Measurements from ENCODE around the gene MINDY3.

MINDY3 gene

GRCh38 chr10:15754937-15755336 lies 105.4 kb downstream of the MINDY3 start:
- Histone ChIP-seq H2BK120ac (ENCODE audit: insufficient read depth, low read length, poor library complexity) (no peak overlapping the region), H3K4me2 (ENCODE audit: low read length) (no peak overlapping the region), H3K79me2 (ENCODE audit: control insufficient read depth, insufficient read depth, low read length, poor library complexity) (no peaks in the 10 kb centered on the region), H4K91ac (ENCODE audit: low read depth, low read length) (no peak overlapping the region), H4K8ac (ENCODE audit: low read depth, low read length) (no peak overlapping the region), H3K4me1 (ENCODE audit: control insufficient read depth in 1 of 2, insufficient read depth in 2 of 2, low read length in 2 of 2) (no peaks in the 10 kb centered on the region), H3K4ac (ENCODE audit: low read depth, low read length) (no peak overlapping the region), H4K12ac (ENCODE audit: low read depth, low read length) (no peak overlapping the region), H3K27me3 (ENCODE audit: insufficient read depth, low read length) (no peaks in the 10 kb centered on the region), H3K14ac (ENCODE audit: low read length) (no peak overlapping the region), H2AK5ac (ENCODE audit: low read length) (no peak overlapping the region), H3K36me3 (ENCODE audit: control insufficient read depth in 1 of 2, insufficient read depth in 2 of 2, low read length in 2 of 2) (no peaks in the 10 kb centered on the region), H3K79me1 (ENCODE audit: low read length) (no peaks in the 10 kb centered on the region), H3K9me3 (ENCODE audit: insufficient read depth, low read depth, low read length) (no peaks in the 10 kb centered on the region), H2AFZ (ENCODE audit: insufficient read depth, low read length, poor library complexity) (no peak overlapping the region), H3K4me3 (ENCODE audit: low read depth, low read length) (no peak overlapping the region), H3K9ac (ENCODE audit: low read length) (no peak overlapping the region), H2BK12ac (ENCODE audit: low read length) (no peak overlapping the region), H2BK5ac (ENCODE audit: low read depth, low read length, poor library complexity) (no peak overlapping the region), H3K27ac (ENCODE audit: low read depth, low read length) (no peak overlapping the region), H3K18ac (ENCODE audit: low read length) (no peak overlapping the region), H3K23ac (ENCODE audit: low read length) (no peak overlapping the region)
- DNase-seq, result no peak
- no CpG with 5 or more reads among the region's 2 CpGs for WGBS (ENCODE audit: extremely low coverage, insufficient coverage, insufficient read length)

DNA sequence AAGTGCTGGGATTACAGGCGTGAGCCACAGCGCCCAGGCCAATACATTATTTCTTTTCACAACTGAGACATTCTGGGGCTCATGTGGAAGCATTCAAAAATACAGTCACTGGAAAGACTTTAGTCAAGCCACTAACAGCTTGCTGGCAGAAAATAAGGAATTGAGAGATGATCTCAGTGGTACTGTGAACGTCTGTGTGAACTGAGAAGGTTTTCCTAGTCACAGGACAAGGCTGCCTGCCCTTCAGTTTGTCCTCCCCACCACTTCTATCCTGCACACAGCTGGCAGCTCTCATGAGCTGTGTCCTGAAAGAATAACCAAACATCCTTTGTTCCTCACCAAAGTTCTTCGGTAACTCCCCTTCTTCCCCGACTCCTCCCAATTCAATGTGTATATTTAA lies 109.3 kb downstream of the MINDY3 start:
- no peak overlapping the region for H3K14ac ChIP-seq (ENCODE audit: low read length)
- no peak overlapping the region for H3K4me3 ChIP-seq (ENCODE audit: low read depth, low read length)
- H3K27me3 ChIP-seq (ENCODE audit: insufficient read depth, low read length), result no peaks in the 10 kb centered on the region
- no peak overlapping the region for H4K91ac ChIP-seq (ENCODE audit: low read depth, low read length)
- no peak for DNase-seq
- no peak overlapping the region for H3K9ac ChIP-seq (ENCODE audit: low read length)
- H3K18ac ChIP-seq (ENCODE audit: low read length), result no peak overlapping the region
- no peak overlapping the region for H4K8ac ChIP-seq (ENCODE audit: low read depth, low read length)
- no peaks in the 10 kb centered on the region for H3K9me3 ChIP-seq (ENCODE audit: insufficient read depth, low read depth, low read length)
- no peak overlapping the region for H2BK120ac ChIP-seq (ENCODE audit: insufficient read depth, low read length, poor library complexity)
- no CpG with 5 or more reads among the region's 5 CpGs for WGBS (ENCODE audit: extremely low coverage, insufficient coverage, insufficient read length)
- H3K79me1 ChIP-seq (ENCODE audit: low read length), result no peaks in the 10 kb centered on the region
- H4K12ac ChIP-seq (ENCODE audit: low read depth, low read length), result no peak overlapping the region
- no peak overlapping the region for H2BK5ac ChIP-seq (ENCODE audit: low read depth, low read length, poor library complexity)
- no peak overlapping the region for H3K23ac ChIP-seq (ENCODE audit: low read length)
- H3K27ac ChIP-seq (ENCODE audit: low read depth, low read length), result no peak overlapping the region
- H3K4ac ChIP-seq (ENCODE audit: low read depth, low read length), result no peak overlapping the region
- no peaks in the 10 kb centered on the region for H3K4me1 ChIP-seq (ENCODE audit: control insufficient read depth in 1 of 2, insufficient read depth in 2 of 2, low read length in 2 of 2)
- no peaks in the 10 kb centered on the region for H3K79me2 ChIP-seq (ENCODE audit: control insufficient read depth, insufficient read depth, low read length, poor library complexity)
- no peak overlapping the region for H3K4me2 ChIP-seq (ENCODE audit: low read length)
- no peak overlapping the region for H2AFZ ChIP-seq (ENCODE audit: insufficient read depth, low read length, poor library complexity)
- H3K36me3 ChIP-seq (ENCODE audit: control insufficient read depth in 1 of 2, insufficient read depth in 2 of 2, low read length in 2 of 2), result no peaks in the 10 kb centered on the region
- H2BK12ac ChIP-seq (ENCODE audit: low read length), result no peak overlapping the region
- no peak overlapping the region for H2AK5ac ChIP-seq (ENCODE audit: low read length)

- H3K4me1 ChIP-seq (ENCODE audit: control insufficient read depth in 1 of 2, insufficient read depth in 2 of 2, low read length in 2 of 2), result no peaks in the 10 kb centered on the region
- DNase-seq, result no peak
- no CpG with 5 or more reads among the region's 3 CpGs for WGBS (ENCODE audit: extremely low coverage, insufficient coverage, insufficient read length)
Observed at GRCh38 chr10:15748126-15748525, 112.2 kb downstream of the MINDY3 start.

GRCh38 chr10:15747632-15748031 lies 112.7 kb downstream of the MINDY3 start:
- no peak overlapping the region for H3K18ac ChIP-seq (ENCODE audit: low read length)
- H3K4ac ChIP-seq (ENCODE audit: low read depth, low read length), result no peak overlapping the region
- no peak overlapping the region for H3K14ac ChIP-seq (ENCODE audit: low read length)
- H3K9ac ChIP-seq (ENCODE audit: low read length), result no peak overlapping the region
- H4K91ac ChIP-seq (ENCODE audit: low read depth, low read length), result no peak overlapping the region
- H4K12ac ChIP-seq (ENCODE audit: low read depth, low read length), result no peak overlapping the region
- no peaks in the 10 kb centered on the region for H3K79me1 ChIP-seq (ENCODE audit: low read length)
- DNase-seq, result no peak
- H3K79me2 ChIP-seq (ENCODE audit: control insufficient read depth, insufficient read depth, low read length, poor library complexity), result no peaks in the 10 kb centered on the region
- no peak overlapping the region for H3K4me3 ChIP-seq (ENCODE audit: low read depth, low read length)
- no peaks in the 10 kb centered on the region for H3K36me3 ChIP-seq (ENCODE audit: control insufficient read depth in 1 of 2, insufficient read depth in 2 of 2, low read length in 2 of 2)
- peaks cover 2% of the 10 kb centered on the region for H3K9me3 ChIP-seq (ENCODE audit: insufficient read depth, low read depth, low read length)
- H4K8ac ChIP-seq (ENCODE audit: low read depth, low read length), result no peak overlapping the region
- H2BK5ac ChIP-seq (ENCODE audit: low read depth, low read length, poor library complexity), result no peak overlapping the region
- no peak overlapping the region for H2BK12ac ChIP-seq (ENCODE audit: low read length)
- no CpG with 5 or more reads among the region's 3 CpGs for WGBS (ENCODE audit: extremely low coverage, insufficient coverage, insufficient read length)
- H3K27me3 ChIP-seq (ENCODE audit: insufficient read depth, low read length), result no peaks in the 10 kb centered on the region
- H3K23ac ChIP-seq (ENCODE audit: low read length), result no peak overlapping the region
- no peak overlapping the region for H2AFZ ChIP-seq (ENCODE audit: insufficient read depth, low read length, poor library complexity)
- H3K4me1 ChIP-seq (ENCODE audit: control insufficient read depth in 1 of 2, insufficient read depth in 2 of 2, low read length in 2 of 2), result no peaks in the 10 kb centered on the region
- H3K4me2 ChIP-seq (ENCODE audit: low read length), result no peak overlapping the region
- H2BK120ac ChIP-seq (ENCODE audit: insufficient read depth, low read length, poor library complexity), result no peak overlapping the region
- H2AK5ac ChIP-seq (ENCODE audit: low read length), result no peak overlapping the region
- H3K27ac ChIP-seq (ENCODE audit: low read depth, low read length), result no peak overlapping the region

More at GRCh38 chr10:15748126-15748525, 112.2 kb downstream of the MINDY3 start:
- Histone ChIP-seq H3K79me2 (ENCODE audit: control insufficient read depth, insufficient read depth, low read length, poor library complexity) (no peaks in the 10 kb centered on the region), H4K8ac (ENCODE audit: low read depth, low read length) (no peak overlapping the region), H3K36me3 (ENCODE audit: control insufficient read depth in 1 of 2, insufficient read depth in 2 of 2, low read length in 2 of 2) (no peaks in the 10 kb centered on the region), H2AK5ac (ENCODE audit: low read length) (no peak overlapping the region), H2AFZ (ENCODE audit: insufficient read depth, low read length, poor library complexity) (no peak overlapping the region), H2BK12ac (ENCODE audit: low read length) (no peak overlapping the region), H3K9ac (ENCODE audit: low read length) (no peak overlapping the region), H3K27me3 (ENCODE audit: insufficient read depth, low read length) (no peaks in the 10 kb centered on the region), H3K23ac (ENCODE audit: low read length) (no peak overlapping the region), H2BK120ac (ENCODE audit: insufficient read depth, low read length, poor library complexity) (no peak overlapping the region), H3K79me1 (ENCODE audit: low read length) (no peaks in the 10 kb centered on the region), H3K4me3 (ENCODE audit: low read depth, low read length) (no peak overlapping the region), H3K4me2 (ENCODE audit: low read length) (no peak overlapping the region), H4K91ac (ENCODE audit: low read depth, low read length) (no peak overlapping the region), H3K18ac (ENCODE audit: low read length) (no peak overlapping the region), H4K12ac (ENCODE audit: low read depth, low read length) (no peak overlapping the region), H3K4ac (ENCODE audit: low read depth, low read length) (no peak overlapping the region), H3K9me3 (ENCODE audit: insufficient read depth, low read depth, low read length) (peaks cover 2% of the 10 kb centered on the region), H3K14ac (ENCODE audit: low read length) (no peak overlapping the region), H3K27ac (ENCODE audit: low read depth, low read length) (no peak overlapping the region), H2BK5ac (ENCODE audit: low read depth, low read length, poor library complexity) (no peak overlapping the region)
